HG03159 (cell line): ENCODE results near the gene AKT3.

Experiments
- ATAC-seq: cut with Tn5 transposase; IDR thresholded peaks from one replicate; pipeline ENCODE4 v1.9.1; 2021; ENCODE audit warnings: mild to moderate bottlenecking, moderate library complexity; ENCODE audit not compliant: unreplicated experiment

The AKT3 gene

GRCh38 chr1:243441601-243442000, 408.4 kb downstream of the AKT3 start:
- no peak for ATAC-seq

- no peak for ATAC-seq
These were observed 409.6 kb downstream of the AKT3 start for GRCh38 chr1:243440406-243440805.

GRCh38 chr1:243438815-243439214, 411.2 kb downstream of the AKT3 start:
- ATAC-seq, result no peak
